NT2/D1 (cell line): ENCODE results near the gene RBM38.

Experiments used
- SUZ12 ChIP-seq: IDR thresholded peaks from 2 replicates; pipeline ENCODE4 v1.6.1; 2011; ENCODE audit not compliant: insufficient read length, insufficient read depth; ENCODE audit errors: extremely low read depth
- YY1 ChIP-seq: IDR thresholded peaks from 2 replicates; pipeline ENCODE4 v1.6.1; 2011; ENCODE audit not compliant: insufficient read length, insufficient read depth

GRCh38 chr20:57407541-57407956 is 16.4 kb downstream of the RBM38 start:
- TF ChIP-seq YY1 (no peak), SUZ12 (no peak)
